GM12801 (cell line): Measurements from ENCODE around the gene SMARCC1.

ENCODE experiments used
- TF ChIP-seq, protein P1 (sequence below): IDR thresholded peaks from one replicate; pipeline ENCODE4 v1.5.1; 2011; ENCODE audit warnings: control low read depth; ENCODE audit not compliant: insufficient read length; ENCODE audit errors: extremely low read depth

Gene SMARCC1

DNA sequence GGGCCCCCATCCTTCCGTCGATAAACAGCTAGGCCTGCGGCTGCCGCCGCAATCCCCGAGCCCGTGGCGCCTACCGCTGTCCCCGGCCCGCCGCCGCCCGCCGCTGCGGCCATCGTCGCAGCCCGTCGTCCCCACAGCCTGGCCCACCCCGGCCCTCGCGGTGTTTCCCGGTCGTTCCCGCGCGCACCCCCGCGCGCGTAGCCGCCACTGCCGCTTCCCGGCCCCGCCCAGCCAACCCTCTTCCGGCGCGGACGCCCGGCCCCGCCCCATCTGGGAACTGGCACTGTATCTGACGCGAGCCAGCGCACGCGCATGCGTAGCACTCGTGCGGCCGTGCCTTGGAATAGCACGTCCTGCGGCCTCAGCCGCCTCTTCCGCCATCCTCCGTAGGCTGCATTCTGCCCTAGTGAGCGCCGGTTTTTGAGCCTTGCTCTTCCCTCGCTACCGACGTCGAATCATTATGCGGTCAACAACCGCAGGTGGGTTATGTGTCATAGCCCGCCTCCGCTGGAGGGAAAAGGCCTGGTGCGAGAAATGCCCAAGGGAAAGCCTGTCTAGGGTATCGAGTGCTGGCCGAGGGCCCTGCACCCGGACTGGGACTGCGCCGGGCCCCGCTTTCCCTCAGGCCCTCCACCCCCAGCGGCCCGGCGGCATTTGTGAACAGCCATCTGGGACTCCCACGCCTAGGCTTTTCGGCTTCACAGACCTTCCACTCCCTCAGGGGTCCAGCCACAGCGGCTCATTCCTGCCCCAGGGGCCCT, at the start of gene SMARCC1:
TSS of gene SMARCC1 (minus strand) at position 209 of the 761 bp plus-strand sequence. CDS start at position 113, 96 bp downstream.
- TF ChIP-seq, protein P1, sequence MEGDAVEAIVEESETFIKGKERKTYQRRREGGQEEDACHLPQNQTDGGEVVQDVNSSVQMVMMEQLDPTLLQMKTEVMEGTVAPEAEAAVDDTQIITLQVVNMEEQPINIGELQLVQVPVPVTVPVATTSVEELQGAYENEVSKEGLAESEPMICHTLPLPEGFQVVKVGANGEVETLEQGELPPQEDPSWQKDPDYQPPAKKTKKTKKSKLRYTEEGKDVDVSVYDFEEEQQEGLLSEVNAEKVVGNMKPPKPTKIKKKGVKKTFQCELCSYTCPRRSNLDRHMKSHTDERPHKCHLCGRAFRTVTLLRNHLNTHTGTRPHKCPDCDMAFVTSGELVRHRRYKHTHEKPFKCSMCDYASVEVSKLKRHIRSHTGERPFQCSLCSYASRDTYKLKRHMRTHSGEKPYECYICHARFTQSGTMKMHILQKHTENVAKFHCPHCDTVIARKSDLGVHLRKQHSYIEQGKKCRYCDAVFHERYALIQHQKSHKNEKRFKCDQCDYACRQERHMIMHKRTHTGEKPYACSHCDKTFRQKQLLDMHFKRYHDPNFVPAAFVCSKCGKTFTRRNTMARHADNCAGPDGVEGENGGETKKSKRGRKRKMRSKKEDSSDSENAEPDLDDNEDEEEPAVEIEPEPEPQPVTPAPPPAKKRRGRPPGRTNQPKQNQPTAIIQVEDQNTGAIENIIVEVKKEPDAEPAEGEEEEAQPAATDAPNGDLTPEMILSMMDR: no peak

DNA sequence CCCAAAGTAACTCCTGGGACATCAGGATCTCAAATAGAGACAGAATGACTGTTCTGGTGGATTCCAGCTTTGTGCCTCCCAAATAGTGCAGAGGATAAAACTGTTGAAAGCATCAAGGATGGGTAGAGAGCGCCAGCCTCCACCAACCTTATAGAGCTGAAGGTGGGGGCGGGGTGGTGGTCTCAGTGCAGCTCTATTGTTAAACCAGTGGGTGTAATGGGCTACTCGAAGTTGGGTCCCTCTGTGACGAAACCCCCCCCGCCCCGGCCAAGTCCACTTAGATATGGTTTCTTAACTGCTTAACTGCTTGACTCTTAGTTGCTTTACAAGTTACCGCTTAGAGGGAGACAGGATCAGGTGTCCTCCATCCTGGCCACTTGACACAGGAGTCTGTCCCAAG, 43.9 kb upstream of the SMARCC1 start:
- TF ChIP-seq, protein P1: no peak

DNA sequence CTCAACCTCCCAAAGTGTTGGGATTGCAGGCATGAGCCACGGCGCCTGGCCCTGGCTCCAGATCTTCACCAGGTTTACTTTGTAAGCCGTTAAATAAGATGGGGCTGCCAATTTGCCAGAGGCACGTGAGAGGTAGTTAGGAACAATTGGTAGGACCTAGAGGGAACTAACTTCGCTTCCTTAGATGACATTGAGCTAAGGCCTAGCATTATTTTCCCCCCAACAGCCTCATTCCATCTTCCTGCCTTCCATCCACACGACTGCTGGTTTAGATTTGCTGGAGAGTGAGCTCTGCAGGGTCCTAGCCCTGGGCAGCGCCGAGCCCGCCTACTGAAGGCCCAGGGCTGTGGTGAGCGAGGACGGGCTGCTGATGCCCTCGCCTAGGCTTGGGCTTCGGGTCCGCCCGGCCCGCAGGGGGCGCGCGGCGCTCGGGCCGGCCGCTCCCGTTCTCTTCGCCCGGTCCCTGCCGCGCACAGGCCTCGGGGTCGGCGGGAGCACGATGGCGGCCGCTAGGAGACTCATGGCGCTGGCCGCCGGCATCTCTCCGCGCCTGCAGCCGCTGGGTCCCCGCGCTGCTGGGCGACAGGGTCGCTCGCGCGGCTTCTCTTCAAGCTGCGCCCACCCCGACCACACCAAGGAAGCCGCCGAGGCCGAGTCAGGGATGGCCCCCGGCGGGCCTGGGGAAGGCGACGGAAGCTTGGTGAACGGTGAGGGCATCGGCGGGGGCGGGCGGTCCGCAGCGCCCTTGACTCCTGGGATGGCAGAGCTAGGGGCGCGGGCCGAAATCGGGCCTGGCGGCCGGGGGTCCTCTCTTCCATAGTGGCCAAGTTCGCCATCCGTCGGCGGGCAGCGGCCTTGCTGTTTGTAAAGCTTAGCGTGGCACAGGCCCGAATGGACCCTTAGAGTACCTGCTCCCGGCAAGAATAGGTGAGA, 43.1 kb upstream of the SMARCC1 start:
- TF ChIP-seq, protein P1: no peak

DNA sequence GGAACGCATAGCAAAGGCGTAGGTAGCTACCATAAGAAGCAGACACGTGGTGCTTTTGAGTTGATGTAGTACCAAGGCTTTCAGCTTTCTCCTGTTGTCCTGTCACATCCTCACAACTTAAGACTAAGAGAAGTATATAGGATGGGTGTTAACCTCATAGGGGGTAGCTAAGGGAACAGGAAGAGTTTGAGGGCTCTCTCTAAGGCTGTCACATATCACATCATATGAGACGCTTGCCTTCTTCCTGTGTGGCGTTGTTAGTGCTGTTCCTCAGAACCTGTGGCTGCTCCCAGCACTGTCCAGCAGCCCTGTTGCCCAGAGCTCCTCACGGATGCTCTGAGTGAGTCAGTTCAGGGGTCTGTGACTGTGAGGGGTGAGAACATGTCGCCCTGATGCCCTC, 35.9 kb upstream of the SMARCC1 start:
- TF ChIP-seq, protein P1: no peak

DNA sequence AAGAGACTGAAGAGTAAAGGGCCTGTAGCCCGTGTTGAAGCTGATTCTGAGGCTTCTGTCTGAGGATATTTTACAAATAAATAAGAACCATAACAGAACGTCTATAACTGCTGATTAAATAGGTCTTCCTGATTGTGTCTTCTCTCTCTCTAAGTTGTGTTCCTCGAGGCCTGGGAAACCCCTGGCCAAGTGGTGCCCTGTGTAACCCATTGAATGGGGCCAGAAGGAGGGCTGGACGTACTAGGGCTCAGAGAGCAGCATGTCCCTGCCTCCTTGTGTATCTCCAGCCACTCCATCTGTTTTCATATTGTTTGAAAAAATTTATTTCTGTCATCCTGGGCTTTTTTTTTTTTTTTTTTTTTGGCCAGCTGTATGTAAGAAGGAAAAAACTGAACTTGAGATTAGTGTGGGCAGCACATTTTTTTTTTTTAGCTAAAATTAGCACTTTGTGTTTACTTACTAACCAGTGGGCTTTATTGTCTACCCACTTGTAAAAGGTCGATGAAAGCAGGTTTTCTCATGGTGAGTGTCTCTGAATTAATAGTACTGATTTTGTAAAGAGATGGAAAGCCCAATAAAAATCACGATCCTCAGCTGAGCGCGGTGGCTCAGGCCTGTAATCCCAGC, 32.0 kb upstream of the SMARCC1 start:
- TF ChIP-seq, protein P1: no peak

DNA sequence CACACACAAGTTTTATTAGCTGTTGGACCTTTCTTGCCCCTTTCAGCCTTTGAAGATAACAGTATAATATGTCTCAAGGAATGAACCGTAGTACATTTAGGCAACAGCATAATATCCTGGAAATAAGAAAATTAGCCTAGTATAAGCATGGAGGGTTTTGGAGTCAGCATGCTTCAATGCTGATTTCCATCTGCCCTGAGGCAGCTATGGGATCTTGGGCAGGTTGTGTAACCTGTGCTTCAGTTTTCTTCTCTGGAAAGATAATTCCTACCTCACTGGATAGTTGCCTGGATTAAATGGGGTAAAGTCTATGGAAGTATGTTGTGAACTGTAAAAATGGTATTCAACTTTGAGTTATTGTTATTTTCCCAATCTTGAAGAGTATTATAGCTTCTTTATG, 22.9 kb upstream of the SMARCC1 start:
- TF ChIP-seq, protein P1: no peak

DNA sequence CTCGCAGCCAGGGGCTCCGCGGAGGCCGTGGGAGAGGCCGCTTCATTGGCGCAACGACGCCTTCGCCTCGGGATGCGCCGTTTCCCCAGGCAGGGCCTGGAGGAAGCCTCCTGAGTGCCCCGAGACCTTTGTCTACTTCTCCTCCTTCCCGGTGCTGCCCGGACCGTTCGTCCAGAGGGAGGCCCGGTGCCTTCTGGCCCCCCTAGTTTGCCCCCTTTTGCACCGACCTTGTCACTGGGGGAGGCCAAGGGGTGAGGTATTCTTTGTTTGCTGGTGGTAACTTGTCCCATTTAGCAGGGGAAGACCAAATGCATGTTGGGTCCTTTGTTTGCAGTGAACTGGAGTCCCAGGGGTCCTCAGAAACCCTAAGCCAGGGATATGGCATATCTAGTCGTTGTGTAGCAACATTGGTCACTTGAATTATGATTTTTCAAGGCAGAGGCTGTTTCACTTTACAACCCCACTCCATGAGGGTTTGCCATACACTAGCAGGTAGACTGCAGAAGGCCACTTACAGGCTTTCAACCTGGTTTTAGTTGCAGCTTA, 21.9 kb upstream of the SMARCC1 start:
- TF ChIP-seq, protein P1: no peak
